Bone marrow (tissue), 2 donors: ENCODE measurements around the gene RASA3.
"Not testable (repeated sequence)": the region's sequence is repeated elsewhere in the genome, so short reads cannot be mapped to it uniquely, and the experiment has no call there.

Source experiments
- DNase-seq, 2 donors: peaks; one replicate each; lab custom pipeline; 2025; lab: John Stamatoyannopoulos, UW

Gene RASA3, protein sequence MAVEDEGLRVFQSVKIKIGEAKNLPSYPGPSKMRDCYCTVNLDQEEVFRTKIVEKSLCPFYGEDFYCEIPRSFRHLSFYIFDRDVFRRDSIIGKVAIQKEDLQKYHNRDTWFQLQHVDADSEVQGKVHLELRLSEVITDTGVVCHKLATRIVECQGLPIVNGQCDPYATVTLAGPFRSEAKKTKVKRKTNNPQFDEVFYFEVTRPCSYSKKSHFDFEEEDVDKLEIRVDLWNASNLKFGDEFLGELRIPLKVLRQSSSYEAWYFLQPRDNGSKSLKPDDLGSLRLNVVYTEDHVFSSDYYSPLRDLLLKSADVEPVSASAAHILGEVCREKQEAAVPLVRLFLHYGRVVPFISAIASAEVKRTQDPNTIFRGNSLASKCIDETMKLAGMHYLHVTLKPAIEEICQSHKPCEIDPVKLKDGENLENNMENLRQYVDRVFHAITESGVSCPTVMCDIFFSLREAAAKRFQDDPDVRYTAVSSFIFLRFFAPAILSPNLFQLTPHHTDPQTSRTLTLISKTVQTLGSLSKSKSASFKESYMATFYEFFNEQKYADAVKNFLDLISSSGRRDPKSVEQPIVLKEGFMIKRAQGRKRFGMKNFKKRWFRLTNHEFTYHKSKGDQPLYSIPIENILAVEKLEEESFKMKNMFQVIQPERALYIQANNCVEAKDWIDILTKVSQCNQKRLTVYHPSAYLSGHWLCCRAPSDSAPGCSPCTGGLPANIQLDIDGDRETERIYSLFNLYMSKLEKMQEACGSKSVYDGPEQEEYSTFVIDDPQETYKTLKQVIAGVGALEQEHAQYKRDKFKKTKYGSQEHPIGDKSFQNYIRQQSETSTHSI

GRCh38 chr13:114132419-114133121, at the start of gene RASA3:
RASA3 (minus strand) TSS chr13:114132623; CDS start chr13:114132489, 134 bp downstream.
- no peak for DNase-seq

DNA sequence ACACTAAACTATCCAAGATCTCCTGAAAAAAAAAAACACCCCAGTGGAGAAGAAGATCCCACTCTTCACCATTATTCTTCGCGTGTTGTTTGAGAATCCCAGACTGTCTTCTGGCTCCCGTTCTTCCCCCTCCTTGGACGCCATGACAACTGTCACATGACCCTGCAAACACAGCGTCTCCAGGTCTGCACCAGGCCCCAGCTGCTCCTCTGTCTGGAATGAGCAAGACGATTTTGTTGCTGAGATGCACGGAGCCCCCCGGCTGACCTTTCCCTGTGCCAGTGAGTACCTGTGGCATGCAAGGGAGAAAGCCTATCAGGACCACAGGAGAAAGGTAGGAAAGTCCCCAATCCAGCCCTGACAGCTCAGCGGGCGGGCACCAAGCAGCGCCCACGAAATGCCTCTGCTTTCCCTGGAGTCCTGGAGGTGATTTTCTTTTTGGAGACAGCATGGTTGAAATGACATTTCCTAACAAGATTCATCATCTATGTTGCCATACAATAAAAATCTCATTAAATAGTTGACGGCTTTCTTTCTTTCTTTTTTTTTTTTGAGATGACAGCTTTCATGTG, 46.8 kb upstream of the RASA3 start, which contains the start of gene CFAP97D2:
Gene CFAP97D2, plus strand, starts transcription at position 171 of the 572 bp plus-strand sequence. Its CDS starts 74 bp downstream, at position 245.
- no peak for DNase-seq

DNA sequence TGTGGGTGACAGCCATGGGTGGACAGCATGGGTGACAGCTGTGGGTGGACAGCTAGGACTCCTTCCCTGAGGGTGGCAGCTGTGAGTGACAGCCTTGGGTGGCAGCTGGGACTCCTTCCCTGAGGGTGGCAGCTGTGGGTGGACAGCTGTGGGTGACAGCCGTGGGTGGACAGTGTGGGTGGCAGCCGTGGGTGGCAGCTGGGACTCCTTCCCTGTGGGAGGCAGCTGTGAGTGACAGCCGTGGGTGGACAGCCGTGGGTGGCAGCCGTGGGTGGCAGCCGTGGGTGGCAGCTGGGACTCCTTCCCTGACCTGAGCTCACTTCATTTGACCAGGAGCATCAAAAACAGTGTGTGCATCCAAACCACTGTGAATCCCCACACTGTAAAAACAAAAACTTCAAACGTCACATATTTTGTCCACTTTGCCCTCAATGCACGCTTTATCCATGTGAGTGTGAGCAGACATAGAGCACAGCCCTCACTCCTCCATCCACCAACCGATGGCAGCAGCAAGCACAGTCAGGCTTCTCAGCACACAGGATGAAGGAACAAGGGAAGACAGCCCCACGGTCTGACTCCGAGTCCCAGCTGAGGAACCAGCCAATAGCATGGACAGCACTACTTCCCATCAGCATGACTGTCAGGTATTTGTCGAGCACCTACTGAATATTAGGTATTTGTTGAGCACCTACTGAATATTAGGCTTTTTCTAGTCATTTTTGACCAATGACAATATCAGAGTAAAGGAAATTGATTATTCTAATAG, 45.0 kb upstream of the RASA3 start:
- DNase-seq = no peak

DNA sequence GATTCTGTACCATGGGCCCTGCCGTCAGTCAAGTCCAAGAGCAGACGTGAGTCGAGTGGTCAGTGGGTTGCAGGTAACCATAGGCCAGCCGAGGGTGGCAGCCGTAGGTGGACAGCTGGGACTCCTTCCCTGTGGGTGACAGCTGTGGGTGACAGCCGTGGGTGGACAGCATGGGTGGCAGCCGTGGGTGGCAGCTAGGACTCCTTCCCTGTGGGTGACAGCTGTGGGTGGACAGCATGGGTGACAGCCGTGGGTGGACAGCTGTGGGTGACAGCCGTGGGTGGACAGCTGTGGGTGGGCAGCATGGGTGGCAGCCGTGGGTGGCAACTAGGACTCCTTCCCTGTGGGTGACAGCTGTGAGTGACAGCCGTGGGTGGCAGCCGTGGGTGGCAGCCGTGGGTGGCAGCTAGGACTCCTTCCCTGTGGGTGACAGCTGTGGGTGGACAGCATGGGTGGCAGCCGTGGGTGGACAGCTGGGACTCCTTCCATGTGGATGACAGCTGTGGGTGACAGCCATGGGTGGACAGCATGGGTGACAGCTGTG, 44.0 kb upstream of the RASA3 start:
- not testable (repeated sequence) for DNase-seq

DNA sequence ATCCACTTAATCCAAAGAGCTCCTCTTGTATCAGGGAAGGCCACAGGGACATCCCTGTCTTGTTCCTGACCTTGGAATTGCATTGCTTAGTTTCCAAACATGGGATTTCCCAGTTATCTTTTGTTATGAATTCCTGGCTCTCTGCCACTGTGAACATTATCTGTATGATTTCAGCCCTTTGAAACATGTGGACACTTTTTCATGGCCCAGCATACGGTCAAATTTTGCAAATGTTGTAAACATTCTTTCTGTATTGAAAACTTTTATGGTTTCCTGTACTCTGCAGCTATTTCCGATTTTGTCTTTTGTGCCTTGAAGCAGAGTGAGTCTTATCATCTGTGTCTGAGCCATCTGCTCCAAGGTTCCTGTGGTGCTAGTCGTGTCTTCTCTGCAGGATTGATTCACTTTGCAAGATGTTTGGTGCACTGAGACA, 42.1 kb upstream of the RASA3 start:
- DNase-seq = peak in 1 of 2 donors; percentile 94

GRCh38 chr13:114173745-114174144, 41.3 kb upstream of the RASA3 start:
- no peak for DNase-seq

DNA sequence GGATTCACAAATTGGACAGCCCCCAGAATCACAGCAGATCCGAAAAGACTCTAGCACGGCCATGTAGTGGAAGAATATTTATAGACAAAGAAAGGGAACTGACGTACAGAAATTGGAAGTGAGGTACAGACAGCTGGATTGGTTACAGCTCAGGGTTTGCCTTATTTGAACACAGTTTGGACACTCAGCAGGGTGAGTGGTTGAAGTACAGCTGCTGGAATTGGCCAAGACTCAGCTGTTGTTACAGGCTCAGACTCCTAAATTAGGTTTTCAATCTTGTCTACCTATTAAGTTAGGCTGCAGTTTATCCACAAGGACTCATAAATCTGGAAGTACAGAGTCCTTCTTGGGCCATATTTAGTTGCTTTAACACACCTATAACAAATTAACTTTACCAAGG, 40.8 kb upstream of the RASA3 start:
- DNase-seq = no peak

DNA sequence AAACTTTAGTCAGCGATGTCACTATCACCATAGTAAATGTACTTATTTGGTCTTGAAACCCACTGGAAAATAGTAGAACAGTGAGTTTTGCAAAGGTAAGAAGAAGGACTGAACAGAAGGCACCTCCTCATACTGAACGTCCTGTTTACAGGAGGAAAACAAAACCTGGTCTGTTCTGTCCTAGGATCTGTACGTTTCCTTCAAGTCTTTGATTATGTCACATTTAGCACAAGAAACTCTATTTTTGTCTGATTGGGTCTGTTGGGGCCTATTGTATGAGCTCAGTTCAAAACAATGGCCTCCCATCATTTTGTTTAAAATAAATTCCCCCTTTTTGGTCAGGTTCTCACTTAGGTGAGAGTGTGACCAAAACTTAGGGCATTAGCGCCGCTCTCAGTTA, 35.5 kb upstream of the RASA3 start:
- DNase-seq = no peak

GRCh38 chr13:114167426-114167825, 35.0 kb upstream of the RASA3 start:
- peak in 1 of 2 donors; percentile 85 for DNase-seq

- no peak for DNase-seq
Observed at GRCh38 chr13:114166381-114167131, 34.1 kb upstream of the RASA3 start.

DNA sequence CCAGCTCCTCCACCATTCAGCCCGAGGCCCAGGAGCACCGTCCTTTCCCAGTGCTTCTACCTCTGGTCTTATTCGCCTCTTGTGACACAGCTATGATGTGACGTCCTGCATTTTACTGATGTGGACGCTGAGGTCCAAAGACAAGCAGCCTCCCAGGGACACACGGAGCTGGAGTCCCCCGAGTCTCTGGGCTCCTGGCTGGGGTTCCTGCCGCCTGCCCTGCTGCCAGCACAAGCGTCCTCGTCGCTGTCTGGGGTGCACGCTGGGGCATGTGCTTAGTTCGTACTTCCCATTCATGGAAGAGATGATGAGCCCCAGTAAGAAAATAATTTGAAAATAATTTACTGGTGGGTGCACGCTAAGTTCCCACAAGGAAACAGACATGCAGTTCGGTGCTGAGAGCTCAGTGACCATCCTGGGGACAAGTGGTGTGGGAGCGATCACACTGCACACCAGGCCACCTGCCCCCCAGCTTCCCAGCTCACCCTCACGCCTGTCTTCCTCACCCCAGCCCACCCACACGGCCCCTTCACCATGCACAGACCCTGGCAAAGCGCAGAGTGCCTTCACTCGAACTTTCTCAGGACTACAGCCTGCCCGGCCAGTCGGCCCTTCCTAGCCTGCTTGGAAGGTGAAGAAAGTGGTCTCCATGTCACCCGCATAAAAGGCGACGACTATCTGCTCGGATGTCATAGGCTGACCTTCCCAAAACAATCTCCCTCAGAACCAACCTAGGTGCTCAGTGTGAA, 32.4 kb upstream of the RASA3 start:
- DNase-seq = no peak

DNA sequence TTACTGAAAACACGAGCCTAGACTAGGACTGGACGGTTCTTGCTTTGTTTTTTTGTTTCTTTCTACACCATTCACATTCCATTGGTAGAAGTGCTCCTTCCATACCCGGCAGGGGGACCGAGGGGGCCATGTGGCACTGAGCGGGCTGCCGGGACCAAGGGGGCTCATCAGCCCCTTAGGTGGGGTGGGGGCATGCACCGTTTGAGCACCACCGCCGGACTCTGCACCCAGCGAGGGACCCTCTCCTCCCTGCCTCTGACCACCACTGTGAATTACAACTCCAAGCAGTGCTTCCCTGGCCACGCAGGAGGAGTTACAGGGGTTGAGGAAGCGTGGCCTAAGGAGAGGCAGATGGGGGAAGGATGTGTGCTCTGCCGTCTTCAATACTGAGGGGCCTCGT, 31.6 kb upstream of the RASA3 start:
- DNase-seq = no peak

DNA sequence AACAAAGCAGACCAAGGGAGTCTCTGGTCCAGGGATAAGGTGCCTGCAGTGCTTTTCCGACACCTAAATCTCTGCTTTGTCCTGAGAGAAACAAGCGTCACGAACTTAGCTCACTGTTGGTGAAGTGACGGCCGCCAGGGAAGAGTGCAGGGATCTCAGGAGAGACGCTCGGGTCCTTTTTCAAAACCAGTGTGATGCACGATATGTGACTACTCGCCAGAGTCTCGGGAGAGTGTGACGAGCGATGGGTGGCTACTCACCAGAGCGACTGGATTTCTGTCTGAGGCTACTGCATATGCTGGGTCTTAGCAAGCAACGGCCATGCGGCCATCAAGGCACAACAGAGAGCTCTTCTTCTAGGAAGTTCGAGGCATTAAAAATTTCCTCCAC, 30.1 kb upstream of the RASA3 start:
- no peak for DNase-seq

- DNase-seq = peak in 1 of 2 donors; percentile 68
Observed at GRCh38 chr13:114161644-114162532, 29.5 kb upstream of the RASA3 start.

DNA sequence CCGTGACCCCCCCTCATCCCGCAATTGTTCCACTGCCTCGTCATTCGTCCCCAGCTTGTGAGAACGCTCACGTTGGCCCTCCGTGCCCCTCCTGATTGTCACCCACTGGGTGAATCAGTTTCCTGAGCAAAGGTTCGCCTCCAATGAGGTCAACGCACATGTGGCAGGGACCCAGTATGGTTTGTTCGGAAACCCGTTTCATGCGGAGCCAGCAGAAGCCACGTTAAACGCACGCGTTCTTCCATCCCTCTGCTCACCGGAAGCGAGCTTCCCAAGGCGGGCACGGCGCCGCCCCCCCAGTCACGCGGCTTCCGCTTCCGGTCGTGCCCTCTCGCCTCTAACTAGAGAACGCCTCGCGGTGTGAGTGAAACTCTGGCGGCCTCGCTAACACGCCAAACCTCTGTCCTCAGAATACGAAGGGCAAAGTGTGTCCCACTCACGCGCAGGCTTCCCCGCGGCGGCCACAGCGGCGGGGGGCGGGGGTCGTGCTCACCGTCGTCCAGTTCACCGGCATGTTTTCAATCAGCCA, 28.7 kb upstream of the RASA3 start:
- no peak for DNase-seq

- not testable (repeated sequence) for DNase-seq
Observed at GRCh38 chr13:114158869-114159666, 26.6 kb upstream of the RASA3 start.

DNA sequence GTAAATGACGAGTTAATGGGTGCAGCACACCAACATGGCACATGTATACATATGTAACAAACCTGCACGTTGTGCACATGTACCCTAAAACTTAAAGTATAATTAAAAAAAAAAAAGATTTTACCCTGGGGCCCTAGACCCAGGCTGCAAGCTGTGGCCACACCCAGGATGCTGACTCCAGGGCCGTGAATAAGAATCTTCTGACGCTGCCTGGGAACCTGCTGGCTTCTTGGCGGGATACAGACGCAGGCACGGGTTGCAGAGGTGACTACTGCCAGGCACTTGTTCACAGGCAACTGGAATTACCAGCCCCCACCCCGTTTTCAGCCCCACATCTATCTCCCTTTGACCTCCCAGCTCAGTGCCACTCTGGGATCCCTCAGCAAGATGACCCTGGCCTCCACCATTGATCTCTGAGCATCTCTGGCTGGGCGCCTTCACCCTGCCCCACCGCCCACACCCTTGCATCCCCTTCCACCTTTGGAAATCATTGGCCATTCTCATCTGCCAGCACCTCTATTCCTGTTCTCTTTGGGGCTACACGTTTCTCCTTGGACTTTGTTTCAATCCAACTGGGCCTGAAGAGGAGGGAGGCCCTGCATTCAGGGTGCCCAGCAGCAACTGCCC, 25.6 kb upstream of the RASA3 start:
- no peak for DNase-seq
